Peyer's patch (tissue), 4 donors: ENCODE results near the gene SMIM34.
"Not testable (repeated sequence)": the region's sequence is repeated elsewhere in the genome, so short reads cannot be mapped to it uniquely, and the experiment has no call there.

Experiments used
- POLR2A ChIP-seq, 2 donors: fragments of 450-650 bp; IDR thresholded peaks; one replicate each; pipeline ENCODE4 v1.5.1; 2017; ENCODE audit warnings: antibody characterized with exemption in 2 of 2, mild to moderate bottlenecking in 2 of 2, moderate library complexity in 2 of 2
- TF ChIP-seq, protein P1 (sequence below), 6 experiments: fragments of 450-650 bp in 4 of 6; fragments of 200-600 bp in 2 of 6; sonication (generic) in 1 of 6; IDR thresholded peaks; one replicate each; pipeline ENCODE4 v1.5.1; 2017 to 2019; ENCODE audit warnings: antibody characterized with exemption in 6 of 6, mild to moderate bottlenecking in 3 of 6, moderate library complexity in 1 of 6

DNA sequence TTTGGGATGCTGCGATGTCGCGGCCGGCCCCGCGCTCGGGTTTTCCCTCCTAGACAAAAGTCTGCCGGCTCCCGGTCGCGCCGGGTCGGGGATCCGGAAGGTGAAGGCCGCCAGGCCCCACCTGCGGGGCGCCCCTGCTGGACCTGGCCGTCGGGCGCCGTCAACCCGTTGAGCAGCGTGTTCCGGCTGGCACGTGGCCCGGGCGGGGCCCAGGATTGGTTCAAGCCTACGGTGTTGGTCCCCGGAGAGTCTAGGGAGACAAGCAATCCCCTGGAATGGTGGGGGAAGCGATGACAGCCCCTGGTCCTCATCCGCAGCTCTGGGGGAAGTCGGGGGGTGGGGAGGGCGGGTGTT lies 48.2 kb downstream of the SMIM34 start:
- TF ChIP-seq, protein P1, sequence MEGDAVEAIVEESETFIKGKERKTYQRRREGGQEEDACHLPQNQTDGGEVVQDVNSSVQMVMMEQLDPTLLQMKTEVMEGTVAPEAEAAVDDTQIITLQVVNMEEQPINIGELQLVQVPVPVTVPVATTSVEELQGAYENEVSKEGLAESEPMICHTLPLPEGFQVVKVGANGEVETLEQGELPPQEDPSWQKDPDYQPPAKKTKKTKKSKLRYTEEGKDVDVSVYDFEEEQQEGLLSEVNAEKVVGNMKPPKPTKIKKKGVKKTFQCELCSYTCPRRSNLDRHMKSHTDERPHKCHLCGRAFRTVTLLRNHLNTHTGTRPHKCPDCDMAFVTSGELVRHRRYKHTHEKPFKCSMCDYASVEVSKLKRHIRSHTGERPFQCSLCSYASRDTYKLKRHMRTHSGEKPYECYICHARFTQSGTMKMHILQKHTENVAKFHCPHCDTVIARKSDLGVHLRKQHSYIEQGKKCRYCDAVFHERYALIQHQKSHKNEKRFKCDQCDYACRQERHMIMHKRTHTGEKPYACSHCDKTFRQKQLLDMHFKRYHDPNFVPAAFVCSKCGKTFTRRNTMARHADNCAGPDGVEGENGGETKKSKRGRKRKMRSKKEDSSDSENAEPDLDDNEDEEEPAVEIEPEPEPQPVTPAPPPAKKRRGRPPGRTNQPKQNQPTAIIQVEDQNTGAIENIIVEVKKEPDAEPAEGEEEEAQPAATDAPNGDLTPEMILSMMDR (IDR thresholded peaks at IDR 0.05): not testable (repeated sequence)
- not testable (repeated sequence) for TF ChIP-seq POLR2A (IDR thresholded peaks at IDR 0.05)
